ENCODE results near the gene SLC26A4. TPM values are rescaled to one million over a fixed set of nuclear protein-coding genes. Genes with fewer than 3 reads are reported as not detected.
"Not testable (repeated sequence)": the region's sequence is repeated elsewhere in the genome, so short reads cannot be mapped to it uniquely, and the experiment has no call there.

SLC26A4 gene
- 3.0 and 3.4 TPM in 2 replicates for total RNA-seq

DNA sequence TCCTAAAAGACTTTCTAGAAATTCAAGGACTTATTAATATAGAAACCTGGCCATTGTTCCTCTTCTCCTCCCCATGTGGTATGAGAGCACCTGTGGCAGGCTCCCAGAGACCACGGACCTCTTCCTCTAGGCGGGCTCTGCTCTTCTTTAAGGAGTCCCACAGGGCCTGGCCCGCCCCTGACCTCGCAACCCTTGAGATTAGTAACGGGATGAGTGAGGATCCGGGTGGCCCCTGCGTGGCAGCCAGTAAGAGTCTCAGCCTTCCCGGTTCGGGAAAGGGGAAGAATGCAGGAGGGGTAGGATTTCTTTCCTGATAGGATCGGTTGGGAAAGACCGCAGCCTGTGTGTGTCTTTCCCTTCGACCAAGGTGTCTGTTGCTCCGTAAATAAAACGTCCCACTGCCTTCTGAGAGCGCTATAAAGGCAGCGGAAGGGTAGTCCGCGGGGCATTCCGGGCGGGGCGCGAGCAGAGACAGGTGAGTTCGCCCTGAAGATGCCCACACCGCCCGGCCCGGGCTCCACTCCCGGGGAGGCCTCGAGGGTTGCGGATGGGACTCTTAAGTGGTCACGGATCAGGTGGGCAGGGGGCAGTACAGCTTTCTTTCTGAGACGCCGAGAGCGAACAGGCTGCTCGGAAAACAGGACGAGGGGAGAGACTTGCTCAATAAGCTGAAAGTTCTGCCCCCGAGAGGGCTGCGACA, at the start of gene SLC26A4:
Gene SLC26A4 (plus strand): TSS at position 448 of the 700 bp plus-strand sequence. CDS start 814 bp downstream, outside the sequence.
- no peak for DNase-seq (ENCODE audit: low read depth, low spot score)

GRCh38 chr7:107613439-107613838, 47.2 kb upstream of the SLC26A4 start:
- DNase-seq (ENCODE audit: low read depth, low spot score): no peak

DNA sequence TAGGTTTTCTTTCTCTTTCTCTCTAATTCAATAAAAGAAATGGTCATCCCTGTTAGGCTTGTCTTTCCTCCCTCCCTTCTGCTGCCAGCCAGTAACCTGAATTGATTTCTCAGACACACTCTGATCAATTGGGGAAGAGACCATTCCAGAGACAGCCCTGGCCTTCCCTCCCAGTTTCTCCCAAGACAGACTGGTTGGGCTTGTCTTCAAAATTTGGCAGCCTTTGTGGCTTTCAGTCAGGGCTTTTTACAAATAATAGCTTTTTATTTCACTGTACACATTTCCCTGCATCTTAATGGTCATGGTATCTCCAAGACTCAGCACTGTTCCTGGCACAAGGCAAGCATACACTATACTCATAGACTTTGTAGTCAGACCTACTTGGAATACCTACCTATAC, 46.7 kb upstream of the SLC26A4 start:
- no peak for DNase-seq (ENCODE audit: low read depth, low spot score)

- DNase-seq (ENCODE audit: low read depth, low spot score): no peak
These were observed 46.2 kb upstream of the SLC26A4 start for GRCh38 chr7:107614425-107614824.

DNA sequence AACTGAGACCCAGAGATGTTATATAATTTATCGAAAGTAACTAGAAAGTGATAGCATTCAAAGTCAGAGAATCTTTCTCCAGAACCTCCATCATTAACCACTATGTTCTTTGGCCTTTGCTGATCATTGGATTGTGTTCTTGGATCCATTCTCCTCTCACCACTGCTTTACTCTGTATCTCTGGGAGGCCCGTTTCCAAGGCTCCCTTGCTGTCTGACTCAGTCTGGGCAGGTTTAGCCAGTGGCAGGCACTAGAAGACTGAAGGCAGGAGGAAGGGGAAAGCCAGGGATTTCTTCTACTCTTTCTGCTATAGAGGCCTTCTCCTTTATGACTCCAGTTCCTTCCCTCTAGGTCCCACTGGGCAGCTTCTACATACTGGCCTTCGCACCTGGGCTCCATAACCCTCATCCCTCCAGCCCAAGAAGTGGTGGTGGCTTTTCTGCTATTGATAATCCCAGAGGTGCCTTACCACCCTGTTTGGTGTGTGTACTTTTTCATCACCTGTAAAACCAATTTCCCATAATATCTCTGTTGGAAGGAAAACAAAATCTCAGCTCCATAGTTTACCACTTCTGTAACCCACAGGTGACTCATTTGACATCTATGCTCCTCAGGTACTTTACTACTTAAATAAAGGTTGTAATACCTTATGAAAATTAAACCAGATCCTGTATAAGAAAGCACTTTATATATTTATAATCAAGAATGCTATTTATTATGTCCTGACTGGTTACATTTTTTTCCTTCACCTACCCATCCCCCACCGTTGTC, 44.5 kb upstream of the SLC26A4 start:
- no peak for DNase-seq (ENCODE audit: low read depth, low spot score)

- DNase-seq (ENCODE audit: low read depth, low spot score): peak; percentile 45
These were observed 38.2 kb upstream of the SLC26A4 start for GRCh38 chr7:107622429-107622828.

- no peak for DNase-seq (ENCODE audit: low read depth, low spot score)
These were observed 37.7 kb upstream of the SLC26A4 start for GRCh38 chr7:107622894-107623293.

DNA sequence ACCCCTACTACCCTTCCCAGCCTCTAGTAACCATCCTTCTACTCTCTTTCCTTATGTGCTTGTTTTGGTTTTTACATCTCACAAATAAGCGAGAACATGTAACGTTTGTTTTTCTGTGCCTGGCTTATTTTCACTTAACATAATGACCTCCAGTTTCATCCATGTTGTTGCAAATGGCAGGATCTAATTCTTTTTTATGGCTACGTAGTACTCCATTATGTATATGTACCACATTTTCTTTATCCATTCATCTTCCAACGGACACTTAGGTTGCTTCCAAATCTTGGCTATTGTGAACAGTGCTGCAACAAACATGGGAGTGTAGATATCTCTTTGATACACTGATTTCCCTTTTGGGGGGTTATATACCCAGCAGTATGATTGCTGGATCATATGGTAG, 33.6 kb upstream of the SLC26A4 start:
- no peak for DNase-seq (ENCODE audit: low read depth, low spot score)

DNA sequence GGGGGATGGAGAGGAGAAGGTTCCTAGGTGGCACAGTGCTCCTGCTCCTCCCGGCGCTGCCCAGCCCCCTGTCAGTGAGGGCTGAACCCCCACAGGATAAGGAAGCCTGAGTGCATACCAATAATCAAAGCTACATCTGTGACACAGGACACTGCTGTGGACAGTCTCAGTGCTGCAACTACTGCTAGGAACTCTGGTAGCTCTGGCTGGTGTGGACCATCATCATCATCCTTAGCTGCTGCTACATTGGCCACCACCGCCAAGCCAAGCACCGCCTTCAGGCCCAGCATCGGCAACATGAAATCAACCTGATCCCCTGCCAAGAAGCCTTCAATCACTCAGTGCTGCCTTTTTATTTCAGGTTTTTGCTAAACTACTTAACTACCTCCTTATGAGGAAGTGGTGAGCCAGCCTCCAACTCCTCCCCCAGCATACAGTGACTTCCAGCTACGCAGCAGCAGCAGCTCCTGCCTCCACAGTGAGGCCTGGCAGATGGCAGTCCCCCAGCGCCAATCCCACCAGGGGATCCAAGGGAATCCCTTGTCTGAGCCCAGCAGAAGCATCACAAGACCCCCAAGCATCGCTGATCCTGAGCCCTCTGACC, 32.1 kb upstream of the SLC26A4 start:
- no peak for DNase-seq (ENCODE audit: low read depth, low spot score)

GRCh38 chr7:107630342-107630741, 30.3 kb upstream of the SLC26A4 start:
- no peak for DNase-seq (ENCODE audit: low read depth, low spot score)

DNA sequence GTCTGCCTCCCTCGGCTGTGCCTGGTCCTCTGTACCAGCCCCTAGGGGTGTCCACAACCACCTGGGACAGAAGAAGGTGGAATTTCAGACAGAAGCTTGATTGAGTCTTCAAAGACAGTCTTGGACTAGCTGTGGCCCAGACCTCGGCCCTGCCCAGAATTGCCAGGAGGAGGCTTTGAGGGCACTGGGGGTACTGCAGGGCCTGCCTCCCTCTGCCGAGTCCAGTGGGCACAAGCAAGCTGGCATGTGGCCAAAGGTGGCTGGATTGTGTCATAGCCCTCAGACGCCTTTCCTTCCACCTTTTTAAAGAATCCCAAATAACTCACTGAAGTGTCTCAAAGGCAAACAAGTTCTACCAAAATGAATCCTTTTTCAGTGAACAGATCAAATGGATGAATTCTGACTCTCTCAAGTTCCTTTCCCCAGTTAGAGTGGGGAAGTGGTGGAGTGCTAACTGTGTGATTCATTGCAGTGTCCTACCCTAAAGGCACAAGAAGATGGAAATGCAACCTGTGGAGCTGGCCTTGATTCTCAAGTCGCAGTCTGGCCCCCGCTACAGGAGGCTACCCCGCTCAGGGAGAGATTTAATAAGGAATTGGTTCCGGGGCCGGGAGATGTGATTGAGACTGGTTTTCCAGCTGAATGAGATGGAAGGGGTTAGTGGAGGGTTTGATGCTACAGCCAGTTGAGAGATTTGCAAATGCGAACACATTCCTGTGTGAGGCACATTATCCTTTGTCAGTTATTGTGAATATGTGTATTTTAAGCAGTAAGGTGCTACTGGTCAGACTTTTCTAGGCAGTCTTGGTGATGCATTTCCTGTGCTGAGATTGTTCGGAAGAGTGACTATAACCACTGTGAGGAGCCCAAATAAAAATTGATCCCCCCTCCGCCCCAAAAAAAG, 28.8 kb upstream of the SLC26A4 start:
- no peak for DNase-seq (ENCODE audit: low read depth, low spot score)

GRCh38 chr7:107632492-107632865, 28.1 kb upstream of the SLC26A4 start:
- DNase-seq (ENCODE audit: low read depth, low spot score): no peak

GRCh38 chr7:107638594-107638993, 22.0 kb upstream of the SLC26A4 start:
- DNase-seq (ENCODE audit: low read depth, low spot score): no peak

DNA sequence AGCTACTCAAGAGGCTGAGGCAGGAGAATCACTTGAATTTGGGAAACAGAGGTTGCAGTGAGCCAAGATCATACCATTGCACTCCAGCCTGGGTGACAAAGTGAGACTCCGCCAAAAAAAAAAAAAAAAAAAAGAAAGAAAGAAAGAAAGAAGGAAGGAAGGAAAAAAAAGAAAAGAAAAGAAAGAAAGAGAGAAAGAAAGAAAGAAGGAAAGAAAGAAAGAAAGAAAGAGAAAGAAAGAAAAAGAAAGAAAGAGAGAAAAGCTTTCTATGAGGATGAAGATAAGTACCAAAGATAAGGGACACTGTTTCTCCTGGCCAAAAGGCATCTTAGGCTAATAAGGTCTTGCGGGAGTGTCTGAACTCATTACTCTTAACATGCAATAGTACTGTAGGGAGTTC, 21.6 kb upstream of the SLC26A4 start:
- DNase-seq (ENCODE audit: low read depth, low spot score): not testable (repeated sequence)

DNA sequence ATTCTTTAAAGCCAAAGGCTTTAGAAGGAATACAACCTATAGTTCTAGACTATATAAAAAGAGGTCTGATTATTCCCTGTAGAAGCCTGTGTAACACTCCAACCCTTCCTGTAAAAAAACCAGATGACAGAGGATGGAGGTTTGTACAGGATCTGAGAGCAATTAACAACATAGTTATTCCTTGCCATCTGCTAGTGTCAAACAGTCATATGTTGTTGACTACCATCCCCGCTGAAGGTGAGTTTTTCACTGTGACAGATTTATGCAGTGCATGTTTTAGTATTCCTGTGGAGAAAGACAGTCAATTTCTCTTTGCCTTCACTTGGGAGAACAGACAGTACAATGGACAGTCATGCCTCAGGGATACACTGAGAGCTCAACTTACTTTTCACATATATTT, 19.0 kb upstream of the SLC26A4 start:
- no peak for DNase-seq (ENCODE audit: low read depth, low spot score)

DNA sequence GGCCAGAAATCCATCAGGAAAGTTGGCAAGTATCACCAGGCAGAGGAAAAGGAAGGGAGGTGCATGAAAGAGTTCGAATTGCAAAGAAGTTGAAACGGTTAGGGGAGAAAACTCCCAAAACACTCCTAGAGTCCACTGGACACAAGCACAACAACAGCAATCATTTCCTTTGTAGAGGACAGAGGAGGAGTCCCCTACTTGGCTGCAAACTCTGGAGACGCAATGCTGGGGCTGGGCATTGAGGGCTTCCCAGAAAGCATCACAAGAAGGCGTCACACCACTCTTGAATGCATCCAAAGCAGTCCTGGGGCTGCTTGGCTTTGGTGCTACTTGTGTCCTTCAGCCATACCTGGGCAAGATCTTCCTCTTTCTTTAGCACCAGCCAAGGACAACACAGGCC, 18.1 kb upstream of the SLC26A4 start:
- no peak for DNase-seq (ENCODE audit: low read depth, low spot score)

DNA sequence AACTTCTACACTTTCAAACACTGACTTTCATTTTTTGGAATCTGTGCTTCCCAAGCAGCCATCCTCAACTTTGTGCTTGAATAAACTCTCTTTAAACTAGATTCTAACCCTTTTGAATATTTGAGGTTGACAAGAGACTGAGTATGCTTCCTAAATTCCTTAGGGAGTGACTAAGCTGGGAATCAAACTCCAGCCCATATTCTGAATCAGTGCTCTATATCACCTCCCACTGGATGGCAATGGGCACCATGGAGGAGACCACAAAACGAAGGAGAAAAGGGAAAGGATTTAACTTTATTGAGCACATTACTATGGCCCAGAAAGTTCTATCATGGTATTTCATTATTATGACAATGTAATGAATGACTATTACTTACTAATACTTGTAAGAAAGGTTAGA, 17.2 kb upstream of the SLC26A4 start:
- no peak for DNase-seq (ENCODE audit: low read depth, low spot score)

DNA sequence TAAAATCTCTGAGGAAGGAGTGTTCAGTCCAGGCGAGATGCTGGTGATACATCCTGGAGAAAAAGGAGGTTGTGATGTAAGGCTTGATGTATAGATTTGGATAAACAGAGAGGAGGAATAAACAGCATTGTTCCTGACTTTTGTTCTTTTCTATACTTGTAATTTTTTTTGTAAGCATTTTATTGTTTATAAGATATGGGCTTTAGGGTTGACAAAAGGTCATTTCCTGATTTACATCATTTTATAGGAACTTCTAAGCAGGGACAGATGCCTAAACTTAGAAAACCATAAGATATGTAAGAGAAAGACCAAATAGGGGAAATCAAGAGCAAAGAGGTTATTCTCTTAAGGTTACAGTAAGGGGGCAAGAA, 16.7 kb upstream of the SLC26A4 start:
- no peak for DNase-seq (ENCODE audit: low read depth, low spot score)

- no peak for DNase-seq (ENCODE audit: low read depth, low spot score)
These were observed 16.2 kb upstream of the SLC26A4 start for GRCh38 chr7:107644309-107644974.

DNA sequence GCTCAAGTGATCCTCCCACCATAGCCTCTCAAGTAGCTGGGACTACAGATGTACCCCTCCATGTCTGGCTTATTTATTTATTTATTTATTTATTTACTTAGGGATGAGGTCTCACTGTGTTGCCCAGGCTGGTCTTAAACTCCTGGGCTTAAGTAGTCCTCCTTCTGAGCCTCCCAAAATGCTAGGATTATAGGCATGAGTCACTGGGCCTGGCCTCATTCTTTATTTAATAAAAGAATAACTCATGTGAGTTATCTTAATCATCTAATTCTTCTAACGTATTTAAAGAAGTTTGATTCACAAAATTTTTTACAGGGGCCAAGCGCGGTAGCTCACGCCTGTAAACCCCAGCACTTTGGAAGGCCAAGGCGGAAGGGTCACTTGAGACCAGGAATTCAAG, 8.0 kb upstream of the SLC26A4 start:
- DNase-seq (ENCODE audit: low read depth, low spot score): no peak

- no peak for DNase-seq (ENCODE audit: low read depth, low spot score)
These were observed 2.2 kb upstream of the SLC26A4 start for GRCh38 chr7:107658467-107658866.

Data from pulmonary artery endothelial cell (primary cell).